Measurements from ENCODE around the gene TPSB2.

Gene TPSB2

DNA sequence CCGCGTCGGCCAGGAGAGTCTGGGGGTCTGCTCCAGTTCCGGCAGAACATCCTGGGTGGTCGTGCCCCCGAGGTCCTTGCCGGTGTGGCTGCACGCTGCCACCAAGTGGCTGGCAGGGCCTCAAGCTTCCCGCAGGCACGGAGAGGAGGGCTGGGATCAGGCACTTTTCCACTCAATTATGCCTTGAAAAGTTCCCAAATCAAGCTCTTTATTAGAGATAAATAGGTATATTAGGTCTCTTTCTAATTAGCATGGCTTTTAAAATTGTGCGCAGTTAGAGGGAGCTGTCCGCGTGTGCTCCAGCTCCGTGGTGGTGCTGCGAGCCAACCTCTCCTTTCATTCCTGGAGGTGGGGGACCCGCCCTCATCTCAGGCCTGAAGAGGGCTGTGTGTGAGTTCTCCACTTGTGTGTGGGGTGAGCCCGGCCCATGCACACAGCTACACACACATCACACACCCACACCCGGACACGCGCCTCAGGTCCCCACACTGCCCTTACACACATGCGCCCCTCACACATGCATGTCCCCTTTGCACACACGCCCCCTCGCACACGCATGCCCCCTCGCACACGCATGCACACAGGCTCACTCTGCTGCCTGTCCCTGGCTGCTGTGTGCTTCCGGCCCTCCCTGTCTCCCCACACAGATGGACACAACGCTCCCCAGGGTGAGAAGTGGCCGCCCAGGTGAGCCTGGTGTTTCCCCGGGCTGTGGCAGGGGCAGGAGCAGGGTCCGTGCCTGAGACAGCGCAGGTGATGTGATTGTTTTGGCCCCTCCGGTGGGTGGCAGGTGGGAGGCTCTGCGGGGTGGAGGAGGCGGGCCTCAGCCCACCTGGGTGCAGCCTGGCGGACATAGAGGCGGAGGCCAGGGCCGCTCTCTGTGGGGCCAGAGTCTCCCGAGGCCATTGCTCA, 48.3 kb downstream of the TPSB2 start:
- no peak for ATAC-seq

DNA sequence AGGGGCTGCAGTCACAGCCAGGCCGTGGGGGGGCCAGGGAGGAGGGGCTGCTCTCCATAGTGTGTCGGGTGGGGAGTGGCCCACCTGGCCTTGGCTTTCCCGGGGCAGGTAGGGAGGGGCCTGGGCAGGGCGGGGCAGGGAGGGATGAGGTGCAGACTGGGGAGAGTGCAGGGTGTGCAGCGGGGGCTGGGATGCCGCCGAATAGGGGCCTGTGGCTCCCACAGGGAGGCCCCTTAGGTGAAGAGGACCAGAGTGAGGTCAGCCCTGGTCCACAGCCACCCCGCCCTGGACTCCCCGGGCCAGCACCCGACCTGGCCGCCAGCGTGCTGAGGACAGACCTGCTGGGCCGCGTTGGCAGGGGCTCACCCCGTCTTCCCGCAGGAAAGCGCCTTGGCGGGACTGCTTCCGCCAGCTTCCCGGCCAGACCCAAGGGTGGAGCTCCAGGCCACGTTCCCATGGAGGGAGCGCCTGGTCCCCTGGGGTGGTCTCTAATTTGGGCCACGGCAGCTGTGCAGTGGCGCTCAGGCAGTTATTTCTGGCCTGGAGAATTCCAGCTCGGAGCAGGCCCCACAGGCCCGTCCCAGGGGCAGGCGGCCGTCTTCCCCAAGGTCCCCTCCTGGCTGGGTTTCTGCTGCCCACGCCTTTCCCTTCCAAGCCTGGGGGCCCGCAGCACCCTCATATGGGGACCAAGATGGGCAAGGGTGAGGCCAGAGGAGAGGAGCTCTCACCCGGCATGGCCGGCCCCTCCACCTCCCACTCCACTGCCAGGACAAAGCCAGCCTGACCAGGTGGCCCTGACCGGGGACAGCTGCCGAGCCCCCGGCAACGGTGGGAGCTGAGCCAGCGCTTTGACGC, 49.2 kb downstream of the TPSB2 start:
- no peak for ATAC-seq
- no peak for DNase-seq

More for the DNA sequence above, 48.3 kb downstream of the TPSB2 start:
- DNase-seq = no peak
